Neural progenitor cell (in vitro differentiated cells): Measurements from ENCODE around the gene PHEX.

ENCODE experiments used
- CTCF ChIP-seq: fragments of 200-600 bp; sonication (generic); IDR thresholded peaks from 2 replicates; pipeline ENCODE4 v1.5.1; 2017; ENCODE audit warnings: antibody characterized with exemption, mild to moderate bottlenecking
- EZH2 ChIP-seq: fragments of 200-600 bp; sonication (generic); IDR thresholded peaks from 2 replicates; pipeline ENCODE4 v1.6.1; 2017; ENCODE audit warnings: antibody characterized with exemption, mild to moderate bottlenecking, moderate library complexity
- EZH2phosphoT487 ChIP-seq: fragments of 200-600 bp; sonication (generic); IDR thresholded peaks from 2 replicates; pipeline ENCODE4 v1.6.1; 2017; ENCODE audit warnings: antibody characterized with exemption

GRCh38 chrX:22121161-22121560, 89.0 kb downstream of the PHEX start:
- TF ChIP-seq CTCF (no peak), EZH2 (no peak), EZH2phosphoT487 (no peak)
